Lower lobe of right lung (tissue), 2 donors: ENCODE data around the gene SUPT7L. TPM values are rescaled to one million over a fixed set of nuclear protein-coding genes. Genes with fewer than 3 reads are reported as not detected.

ENCODE experiments used
- ATAC-seq, 2 donors: fragments of 200-7000 bp; cut with Tn5 transposase; one replicate each; pipeline ENCODE4 v1.9.1; 2020 to 2022; ENCODE audit warnings: mild to moderate bottlenecking in 2 of 2, moderate library complexity in 2 of 2
- DNase-seq: peaks from one replicate; pipeline ENCODE4 v3.0.0-alpha.2; 2020
- H3K27ac ChIP-seq: fragments of 200-600 bp; one replicate; pipeline ENCODE4 v1.8.0; 2022
- H3K27me3 ChIP-seq: fragments of 200-600 bp; one replicate; pipeline ENCODE4 v1.8.0; 2022; ENCODE audit warnings: low read depth
- H3K36me3 ChIP-seq: fragments of 200-600 bp; one replicate; pipeline ENCODE4 v1.8.0; 2022; ENCODE audit warnings: mild to moderate bottlenecking
- H3K4me1 ChIP-seq: fragments of 200-600 bp; one replicate; pipeline ENCODE4 v1.8.0; 2022
- H3K4me3 ChIP-seq: fragments of 200-600 bp; one replicate; pipeline ENCODE4 v1.8.0; 2022; ENCODE audit warnings: mild to moderate bottlenecking
- H3K9me3 ChIP-seq: fragments of 200-600 bp; one replicate; pipeline ENCODE4 v1.8.0; 2022
- CTCF ChIP-seq: fragments of 200-600 bp; IDR thresholded peaks from one replicate; pipeline ENCODE4 v1.8.0; 2022; ENCODE audit warnings: antibody characterized with exemption, mild to moderate bottlenecking
- intact Hi-C: fragments of 100-400 bp; cut with DNase I; formaldehyde crosslinking; loops from one replicate; pipeline ENCODE4 v1.11.0; 2022
- total RNA-seq: library from RNA; stranded (reverse); fragmentation: NEBNext Ultra II Directional; extraction: Animal tissue kit (Norgen Biotek cat#: 25700); gene quantifications from one replicate; pipeline ENCODE4 v1.2.1, GENCODE V29; 2021
- donor health status: DM: no; HTN: yes; CAD: no; lungs with severe emphysema.

Gene SUPT7L
- total RNA-seq, 1 donor from 2014 or later = 29.6 TPM

GRCh38 chr2:27709960-27710575 lies 46.7 kb upstream of the SUPT7L start:
- ATAC-seq = no peak
- no peaks in the 10 kb centered on the region for H3K9me3 ChIP-seq
- no peak overlapping the region for H3K4me3 ChIP-seq
- intact Hi-C loops = loop anchor here (10.0 kb wide), 1 partner anchor 745 kb away; no protein-coding TSS in a partner anchor
- no peak for TF ChIP-seq CTCF
- no peak overlapping the region for H3K27ac ChIP-seq
- peaks cover 41% of the 10 kb centered on the region for H3K4me1 ChIP-seq
- DNase-seq = no peak
- peaks cover 1% of the 10 kb centered on the region for H3K27me3 ChIP-seq
- H3K36me3 ChIP-seq = no peaks in the 10 kb centered on the region

GRCh38 chr2:27709326-27709725 lies 45.9 kb upstream of the SUPT7L start:
- no peak overlapping the region for H3K4me3 ChIP-seq
- H3K36me3 ChIP-seq = no peaks in the 10 kb centered on the region
- no peak overlapping the region for H3K27ac ChIP-seq
- no peaks in the 10 kb centered on the region for H3K9me3 ChIP-seq
- H3K27me3 ChIP-seq = no peaks in the 10 kb centered on the region
- intact Hi-C loops = loop anchor here (10.0 kb wide), 1 partner anchor 745 kb away; no protein-coding TSS in a partner anchor
- ATAC-seq (no peak), DNase-seq (no peak)
- TF ChIP-seq CTCF = no peak
- H3K4me1 ChIP-seq = peaks cover 41% of the 10 kb centered on the region

- no peak for ATAC-seq
- Histone ChIP-seq H3K36me3 (no peaks in the 10 kb centered on the region), H3K27ac (no peak overlapping the region), H3K27me3 (no peaks in the 10 kb centered on the region), H3K9me3 (no peaks in the 10 kb centered on the region), H3K4me3 (no peak overlapping the region), H3K4me1 (peaks cover 47% of the 10 kb centered on the region)
- DNase-seq = no peak
- intact Hi-C loops = loop anchor here (10.0 kb wide), 1 partner anchor 746 kb away; no protein-coding TSS in a partner anchor
- TF ChIP-seq CTCF = no peak
Observed at GRCh38 chr2:27708666-27709065, 45.3 kb upstream of the SUPT7L start.

- Histone ChIP-seq H3K4me3 (no peak overlapping the region), H3K27ac (no peak overlapping the region), H3K9me3 (no peaks in the 10 kb centered on the region), H3K36me3 (no peaks in the 10 kb centered on the region), H3K4me1 (peaks cover 51% of the 10 kb centered on the region), H3K27me3 (no peaks in the 10 kb centered on the region)
- no peak for TF ChIP-seq CTCF
- ATAC-seq (no peak), DNase-seq (no peak)
- intact Hi-C loops = loop anchor here (10.0 kb wide), 1 partner anchor 747 kb away; no protein-coding TSS in a partner anchor
Observed at GRCh38 chr2:27708257-27708654, 44.8 kb upstream of the SUPT7L start.

- no peaks in the 10 kb centered on the region for H3K27me3 ChIP-seq
- DNase-seq (no peak), ATAC-seq (no peak)
- intact Hi-C loops = loop anchor here (10.0 kb wide), 1 partner anchor 747 kb away; no protein-coding TSS in a partner anchor
- TF ChIP-seq CTCF = no peak
- H3K9me3 ChIP-seq = no peaks in the 10 kb centered on the region
- H3K4me3 ChIP-seq = no peak overlapping the region
- no peak overlapping the region for H3K27ac ChIP-seq
- H3K36me3 ChIP-seq = no peaks in the 10 kb centered on the region
- H3K4me1 ChIP-seq = peaks cover 51% of the 10 kb centered on the region
Observed at GRCh38 chr2:27707462-27708256, 44.2 kb upstream of the SUPT7L start.
